Bronchial epithelial cell (primary cell): Measurements from ENCODE around the gene CACNA1C. TPM values are rescaled to one million over a fixed set of nuclear protein-coding genes. Genes with fewer than 3 reads are reported as not detected.

Source experiments
- DNase-seq: peaks from one replicate; pipeline ENCODE4 v3.0.0-alpha.2; 2010; ENCODE audit warnings: low read depth
- FAIRE-seq: peaks from 2 replicates; lab custom pipeline; 2011; peaks lifted over from hg19 to GRCh38; lab: Jason Lieb, UNC
- H3K27me3 ChIP-seq: 2 replicates; pipeline ENCODE4 v1.5.1; 2011; ENCODE audit warnings: low read length; ENCODE audit not compliant: control insufficient read depth, insufficient read depth
- H3K36me3 ChIP-seq: 2 replicates; pipeline ENCODE4 v1.5.1; 2011; ENCODE audit warnings: low read length; ENCODE audit not compliant: control insufficient read depth, insufficient read depth
- H3K4me3 ChIP-seq: 2 replicates; pipeline ENCODE4 v1.5.1; 2011; ENCODE audit warnings: mild to moderate bottlenecking, low read depth, low read length, control low read depth
- total RNA-seq: library from RNA; depleted of rRNA; stranded (reverse); fragments of >200 nt; gene quantifications from 2 replicates; pipeline ENCODE4 v1.2.1, GENCODE V29; 2014
- TF ChIP-seq, protein P1 (sequence below): IDR thresholded peaks from 2 replicates; pipeline ENCODE4 v1.5.1; 2011; ENCODE audit warnings: mild to moderate bottlenecking, moderate library complexity, low read length, control low read depth, inconsistent platforms; ENCODE audit not compliant: insufficient read depth, severe bottlenecking

The CACNA1C gene
- total RNA-seq, 1 donor from 2014 or later: not detected

DNA sequence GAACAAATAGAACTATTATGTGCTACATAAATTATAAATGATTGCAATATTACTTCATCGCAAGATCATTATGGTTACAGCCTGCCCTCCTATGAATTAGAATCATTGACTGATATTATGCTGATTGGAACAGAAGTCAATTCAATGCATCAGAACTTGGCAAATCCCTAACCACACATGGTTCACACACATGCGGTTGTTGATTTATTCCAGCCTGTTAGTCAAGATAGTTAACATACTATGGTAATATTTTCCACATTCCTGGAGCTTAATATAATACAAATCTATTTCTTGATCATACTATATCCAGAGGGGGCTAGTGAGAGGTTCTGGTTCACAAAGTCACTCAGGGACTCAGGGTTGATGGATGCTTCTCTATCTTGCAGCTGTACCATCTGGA, 9.7 kb upstream of the CACNA1C start:
- FAIRE-seq (no peak), DNase-seq (no peak)
- TF ChIP-seq, protein P1, sequence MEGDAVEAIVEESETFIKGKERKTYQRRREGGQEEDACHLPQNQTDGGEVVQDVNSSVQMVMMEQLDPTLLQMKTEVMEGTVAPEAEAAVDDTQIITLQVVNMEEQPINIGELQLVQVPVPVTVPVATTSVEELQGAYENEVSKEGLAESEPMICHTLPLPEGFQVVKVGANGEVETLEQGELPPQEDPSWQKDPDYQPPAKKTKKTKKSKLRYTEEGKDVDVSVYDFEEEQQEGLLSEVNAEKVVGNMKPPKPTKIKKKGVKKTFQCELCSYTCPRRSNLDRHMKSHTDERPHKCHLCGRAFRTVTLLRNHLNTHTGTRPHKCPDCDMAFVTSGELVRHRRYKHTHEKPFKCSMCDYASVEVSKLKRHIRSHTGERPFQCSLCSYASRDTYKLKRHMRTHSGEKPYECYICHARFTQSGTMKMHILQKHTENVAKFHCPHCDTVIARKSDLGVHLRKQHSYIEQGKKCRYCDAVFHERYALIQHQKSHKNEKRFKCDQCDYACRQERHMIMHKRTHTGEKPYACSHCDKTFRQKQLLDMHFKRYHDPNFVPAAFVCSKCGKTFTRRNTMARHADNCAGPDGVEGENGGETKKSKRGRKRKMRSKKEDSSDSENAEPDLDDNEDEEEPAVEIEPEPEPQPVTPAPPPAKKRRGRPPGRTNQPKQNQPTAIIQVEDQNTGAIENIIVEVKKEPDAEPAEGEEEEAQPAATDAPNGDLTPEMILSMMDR: no peak
- Histone ChIP-seq H3K36me3 (no peaks in the 10 kb centered on the region), H3K27me3 (no peaks in the 10 kb centered on the region), H3K4me3 (no peak overlapping the region)

DNA sequence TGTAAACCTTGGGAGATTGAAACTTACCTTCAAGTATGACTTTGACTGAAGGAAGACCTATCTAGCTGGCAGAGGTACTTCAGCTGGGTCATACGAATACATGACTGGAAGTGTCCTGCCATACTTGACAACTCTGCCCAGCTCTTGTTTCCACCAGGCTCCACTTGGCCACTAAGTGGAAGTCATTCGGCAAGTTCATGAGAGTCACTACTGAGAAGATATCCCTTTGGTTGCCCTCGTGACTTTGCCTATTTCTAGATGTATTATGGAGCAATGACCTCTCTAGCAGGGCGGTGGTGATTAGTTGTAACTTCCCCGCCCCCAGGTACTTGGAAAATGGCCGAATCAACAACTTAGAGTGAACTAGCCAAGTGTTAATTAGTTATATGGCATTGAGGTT, 8.6 kb upstream of the CACNA1C start:
- TF ChIP-seq, protein P1: no peak
- no peak for FAIRE-seq
- H3K36me3 ChIP-seq: no peaks in the 10 kb centered on the region

GRCh38 chr12:2046957-2047356, 5.8 kb upstream of the CACNA1C start:
- peaks cover 11% of the 10 kb centered on the region for H3K27me3 ChIP-seq
- no peak for FAIRE-seq
- TF ChIP-seq, protein P1: no peak

More for the DNA sequence above, 8.6 kb upstream of the CACNA1C start:
- peaks cover 2% of the 10 kb centered on the region for H3K27me3 ChIP-seq
- no peak for DNase-seq
- no peak overlapping the region for H3K4me3 ChIP-seq

DNA sequence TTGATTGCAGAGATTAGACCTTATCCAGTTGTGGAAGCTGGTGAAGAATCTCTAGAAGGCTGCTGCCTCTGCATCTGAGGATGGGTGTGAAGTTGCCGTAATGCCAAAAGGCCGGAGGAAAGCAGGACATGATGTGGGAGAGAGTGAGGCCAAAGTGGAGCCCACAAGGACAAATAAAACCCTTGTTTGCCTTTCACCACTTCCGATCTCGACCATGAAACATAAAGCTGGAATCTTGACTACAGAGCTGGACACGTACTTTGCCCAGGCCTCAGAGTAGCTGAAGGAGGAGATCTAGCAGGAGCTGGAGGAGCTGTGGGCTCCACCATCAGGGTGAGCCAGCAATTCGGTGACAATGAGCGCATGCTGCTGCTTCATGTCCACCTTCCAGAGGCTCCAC, 5.0 kb upstream of the CACNA1C start:
- TF ChIP-seq, protein P1: no peak
- Histone ChIP-seq H3K4me3 (no peak overlapping the region), H3K36me3 (no peaks in the 10 kb centered on the region), H3K27me3 (peaks cover 14% of the 10 kb centered on the region)
- DNase-seq (no peak), FAIRE-seq (no peak)

More at GRCh38 chr12:2046957-2047356, 5.8 kb upstream of the CACNA1C start:
- H3K36me3 ChIP-seq: no peaks in the 10 kb centered on the region
- no peak overlapping the region for H3K4me3 ChIP-seq
- DNase-seq: no peak

DNA sequence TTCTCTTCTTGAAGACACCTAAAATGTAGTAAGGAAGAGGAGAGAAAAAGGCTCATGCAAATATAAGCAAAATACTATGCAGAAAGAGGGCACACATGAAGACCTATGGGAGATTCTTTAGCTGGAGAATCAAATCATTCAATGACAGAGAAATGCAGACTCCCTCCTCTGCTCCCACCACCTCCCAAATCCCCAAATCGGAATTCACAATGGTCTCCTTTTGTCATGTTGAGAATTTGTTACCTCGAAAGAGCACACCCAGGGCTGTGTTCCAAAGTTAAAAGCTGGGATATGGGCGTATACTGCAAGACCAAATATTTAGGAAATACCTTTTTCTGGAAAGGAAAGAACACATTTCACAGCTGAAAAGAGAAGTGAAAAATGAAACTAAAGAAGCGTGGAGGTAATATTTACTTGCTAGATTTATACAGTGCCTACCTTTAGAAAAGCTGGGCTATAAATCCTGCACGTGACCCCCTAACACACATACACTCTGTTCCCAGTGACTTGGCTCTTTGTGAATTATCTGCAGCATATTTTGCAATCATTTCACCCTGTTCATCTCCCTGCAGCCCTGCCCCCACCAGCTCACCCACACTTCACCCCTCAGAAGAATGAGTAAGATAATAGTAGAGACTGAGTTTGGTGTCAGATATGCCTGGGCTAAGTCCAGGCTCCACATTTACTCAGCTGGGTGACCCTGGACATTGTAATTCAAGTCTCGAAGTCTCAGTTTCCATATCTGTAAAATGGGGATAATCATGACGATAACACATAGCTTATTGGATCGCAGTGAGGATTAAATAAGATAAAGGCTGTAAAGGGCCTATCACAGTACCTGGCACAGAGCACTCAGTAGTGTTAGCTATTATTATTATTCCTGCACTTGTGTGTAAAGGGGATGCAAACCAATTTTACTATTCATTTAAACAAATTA, 2.9 kb upstream of the CACNA1C start:
- Histone ChIP-seq H3K4me3 (no peak overlapping the region), H3K27me3 (peaks cover 25% of the 10 kb centered on the region), H3K36me3 (no peaks in the 10 kb centered on the region)
- DNase-seq: no peak
- TF ChIP-seq, protein P1: no peak
- FAIRE-seq: no peak
